Stomach (tissue), 9 donors: ENCODE results near the gene LILRB4. TPM values are rescaled to one million over a fixed set of nuclear protein-coding genes. Genes with fewer than 3 reads are reported as not detected.
"Not testable (repeated sequence)": the region's sequence is repeated elsewhere in the genome, so short reads cannot be mapped to it uniquely, and the experiment has no call there.

Experiments
- DNase-seq, 2 donors: peaks; one replicate each; pipeline versions ENCODE4 v3.0.0 to v3.0.0-alpha.2; 2013 to 2019
- H3K27ac ChIP-seq, 5 donors: fragments of 200-600 bp in 4 of 5; sonication (generic) in 4 of 5; one replicate each; pipeline ENCODE4 v1.5.1; 2013 to 2019; ENCODE audit warnings: mild to moderate bottlenecking in 1 of 5, moderate library complexity in 1 of 5
- H3K27me3 ChIP-seq, 3 donors: fragments of 200-600 bp; sonication (generic); one replicate each; pipeline ENCODE4 v1.5.1; 2017 to 2019; ENCODE audit warnings: mixed run types in 1 of 3
- H3K36me3 ChIP-seq, 4 donors: fragments of 200-600 bp; sonication (generic); 1 replicate in 3 of 4; 2 replicates in 1 of 4; pipeline ENCODE4 v1.5.1; 2016 to 2019
- H3K4me1 ChIP-seq, 4 donors: fragments of 200-600 bp; sonication (generic); one replicate each; pipeline ENCODE4 v1.5.1; 2016 to 2019
- H3K4me3 ChIP-seq, 4 donors: fragments of 200-600 bp; sonication (generic) in 3 of 4; one replicate each; pipeline ENCODE4 v1.5.1; 2016 to 2019; ENCODE audit warnings: mild to moderate bottlenecking in 1 of 4
- H3K9me3 ChIP-seq, 4 donors: fragments of 200-600 bp; sonication (generic); one replicate each; pipeline ENCODE4 v1.5.1; 2016 to 2019
- CTCF ChIP-seq, 7 experiments: fragments of 450-650 bp in 4 of 7; fragments of 200-600 bp in 3 of 7; sonication (generic) in 3 of 7; IDR thresholded peaks; one replicate each; pipeline ENCODE4 v1.5.1; 2016 to 2019; ENCODE audit warnings: antibody characterized with exemption in 7 of 7, control low read depth in 2 of 7, mild to moderate bottlenecking in 1 of 7
- EP300 ChIP-seq: sonication (generic); formaldehyde crosslinking; IDR thresholded peaks from one replicate; pipeline ENCODE4 v1.6.1; 2017; ENCODE audit warnings: antibody characterized with exemption
- POLR2A ChIP-seq, 4 donors: fragments of 450-650 bp; IDR thresholded peaks; one replicate each; pipeline ENCODE4 v1.6.1; 2016; ENCODE audit warnings: antibody characterized with exemption in 4 of 4, control low read depth in 2 of 4, mild to moderate bottlenecking in 1 of 4, moderate library complexity in 1 of 4
- POLR2AphosphoS5 ChIP-seq, 3 donors: sonication (generic); formaldehyde crosslinking; IDR thresholded peaks; one replicate each; pipeline ENCODE4 v1.6.1; 2016; ENCODE audit warnings: antibody characterized with exemption in 3 of 3
- WGBS, 5 donors: extraction: QIAGEN DNeasy Blood & Tissue Kit in 3 of 5; methylation state at CpG; one replicate each; pipeline versions ENCODE4 v1.1.5 to v1.1.7; 2013 to 2018; 5-methylcytosine and 5-hydroxymethylcytosine counted together
- intact Hi-C: fragments of 100-400 bp; cut with DNase I; formaldehyde crosslinking; loops from one replicate; pipeline ENCODE4 v1.15.1; 2023; ENCODE audit warnings: low total_unique reads
- polyA plus RNA-seq, 3 donors: library from polyadenylated mRNA; stranded (reverse); fragments of 200-250 nt; gene quantifications; one replicate each; pipeline ENCODE4 v1.2.3, GENCODE V29; 2013
- total RNA-seq, 5 donors: library from RNA; depleted of rRNA; stranded (reverse); fragments of >200 nt; gene quantifications; one replicate each; pipeline versions ENCODE4 v1.1.0 to v1.2.3, GENCODE V29; 2014 to 2016
- donor health status: healthy with polysubstance abuse.
- donor health status: Bipolar disorder and iron deficiency.
- donor health status: healthy.

Gene LILRB4
- total and polyA plus RNA-seq, 8 donors = 0.61 to 12.2 (median 0.91) TPM; not detected in 2

GRCh38 chr19:54692298-54692615 lies 29.5 kb downstream of the LILRB4 start:
- Histone ChIP-seq H3K27me3 (peaks cover 0 to 56% (median 5%) of the 10 kb centered on the region in 3 donors), H3K4me1 (no peaks in the 10 kb centered on the region), H3K9me3 (peaks cover 0 to 8% (median 2%) of the 10 kb centered on the region in 4 donors), H3K36me3 (no peaks in the 10 kb centered on the region), H3K27ac (no peak overlapping the region), H3K4me3 (no peak overlapping the region)
- TF ChIP-seq CTCF (IDR thresholded peaks at IDR 0.05) = no peak
- no peak for TF ChIP-seq POLR2A (IDR thresholded peaks at IDR 0.05)
- no peak for TF ChIP-seq EP300
- no peak for TF ChIP-seq POLR2AphosphoS5 (IDR thresholded peaks at IDR 0.05)
- intact Hi-C loops = no loop called here
- DNase-seq = no peak
- 60 to 69% (median 64%) methylated on average over 4 of the region's 4 CpGs for WGBS, 5 donors

- peaks cover 0 to 8% (median 2%) of the 10 kb centered on the region in 4 donors for H3K9me3 ChIP-seq
- H3K27ac ChIP-seq = no peak overlapping the region
- intact Hi-C loops = no loop called here
- WGBS, 5 donors = 70 to 89% (median 80%) methylated on average over 5 of the region's 5 CpGs
- no peaks in the 10 kb centered on the region for H3K36me3 ChIP-seq
- no peaks in the 10 kb centered on the region for H3K4me1 ChIP-seq
- H3K27me3 ChIP-seq = peaks cover 0 to 65% (median 5%) of the 10 kb centered on the region in 3 donors
- H3K4me3 ChIP-seq = no peak overlapping the region
- DNase-seq = no peak
- no peak for TF ChIP-seq EP300
- no peak for TF ChIP-seq POLR2A (IDR thresholded peaks at IDR 0.05)
- no peak for TF ChIP-seq CTCF (IDR thresholded peaks at IDR 0.05)
- no peak for TF ChIP-seq POLR2AphosphoS5 (IDR thresholded peaks at IDR 0.05)
These were observed 31.9 kb downstream of the LILRB4 start for GRCh38 chr19:54694648-54695047.

DNA sequence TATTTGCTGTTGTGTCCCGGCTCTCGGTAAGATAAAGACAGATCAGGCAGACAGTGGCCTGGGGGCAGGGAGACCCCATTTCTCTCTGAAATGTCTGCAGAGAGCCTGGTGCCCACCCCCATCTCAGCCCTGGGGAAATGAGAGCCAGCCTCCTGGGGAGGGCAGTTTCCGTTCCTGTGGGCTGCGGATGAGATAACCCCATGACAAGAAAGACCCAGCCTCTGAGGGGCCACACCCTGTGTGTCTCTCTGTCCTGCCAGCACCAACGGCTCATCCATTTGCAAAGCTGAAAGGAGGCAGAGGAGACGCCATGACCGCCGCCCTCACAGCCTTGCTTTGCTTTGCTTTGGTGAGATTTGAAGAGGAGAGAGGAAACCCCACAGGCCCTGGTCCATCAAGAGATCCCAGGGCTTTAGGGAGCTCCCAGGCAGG lies 33.3 kb downstream of the LILRB4 start:
- DNase-seq = no peak
- TF ChIP-seq POLR2AphosphoS5 (IDR thresholded peaks at IDR 0.05) (no peak), EP300 (no peak), CTCF (IDR thresholded peaks at IDR 0.05) (no peak)
- H3K36me3 ChIP-seq = no peaks in the 10 kb centered on the region
- peaks cover 0 to 54% (median 5%) of the 10 kb centered on the region in 3 donors for H3K27me3 ChIP-seq
- no peaks in the 10 kb centered on the region for H3K4me1 ChIP-seq
- intact Hi-C loops = no loop called here
- WGBS, 5 donors = 61 to 71% (median 64%) methylated on average over 8 of the region's 8 CpGs
- peaks cover 0 to 8% (median 2%) of the 10 kb centered on the region in 4 donors for H3K9me3 ChIP-seq
- no peak overlapping the region for H3K27ac ChIP-seq
- H3K4me3 ChIP-seq = no peak overlapping the region

DNA sequence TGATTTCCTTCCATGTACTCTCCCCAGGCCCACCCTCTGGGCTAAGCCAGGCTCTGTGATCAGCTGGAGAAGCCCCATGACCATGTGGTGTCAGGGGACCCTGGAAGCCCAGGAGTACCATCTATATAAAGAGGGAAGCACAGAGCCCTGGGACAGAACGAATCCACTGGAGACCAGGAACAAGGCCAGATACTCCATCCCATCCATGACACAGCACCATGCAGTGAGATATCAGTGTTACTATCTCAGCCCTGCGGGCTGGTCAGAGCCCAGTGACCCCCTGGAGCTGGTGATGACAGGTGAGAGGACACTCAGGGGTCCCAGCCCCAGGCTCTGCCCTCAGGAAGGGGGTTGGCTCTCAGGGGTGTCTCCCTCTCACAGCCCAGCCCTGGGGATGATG lies 34.0 kb downstream of the LILRB4 start:
- peaks cover 0 to 50% (median 0%) of the 10 kb centered on the region in 3 donors for H3K27me3 ChIP-seq
- intact Hi-C loops = no loop called here
- H3K36me3 ChIP-seq = no peaks in the 10 kb centered on the region
- H3K27ac ChIP-seq = no peak overlapping the region
- H3K4me1 ChIP-seq = no peaks in the 10 kb centered on the region
- TF ChIP-seq CTCF (IDR thresholded peaks at IDR 0.05) = no peak
- no peak for TF ChIP-seq POLR2A (IDR thresholded peaks at IDR 0.05)
- TF ChIP-seq EP300 = no peak
- TF ChIP-seq POLR2AphosphoS5 (IDR thresholded peaks at IDR 0.05) = no peak
- no peak for DNase-seq
- H3K9me3 ChIP-seq = peaks cover 0 to 8% (median 2%) of the 10 kb centered on the region in 4 donors
- no peak overlapping the region for H3K4me3 ChIP-seq
- 29 to 42% (median 32%) methylated on average over 2 of the region's 2 CpGs for WGBS, 5 donors

DNA sequence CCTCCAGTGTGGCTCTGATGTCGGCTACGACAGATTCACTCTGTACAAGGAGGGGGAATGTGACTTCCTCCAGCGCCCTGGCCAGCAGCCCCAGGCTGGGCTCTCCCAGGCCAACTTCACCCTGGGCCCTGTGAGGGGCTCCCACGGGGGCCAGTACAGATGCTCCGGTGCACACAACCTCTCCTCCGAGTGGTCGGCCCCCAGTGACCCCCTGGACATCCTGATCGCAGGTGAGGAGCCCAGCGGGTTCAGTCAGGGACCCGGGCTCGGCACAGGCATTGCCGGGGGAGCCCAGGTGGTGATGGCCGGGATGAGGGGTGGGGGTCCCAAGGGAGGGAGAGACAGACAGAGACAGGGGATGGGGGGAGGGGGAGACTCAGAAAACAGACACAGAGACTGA lies 34.9 kb downstream of the LILRB4 start:
- H3K27me3 ChIP-seq = peaks cover 0 to 46% (median 0%) of the 10 kb centered on the region in 3 donors
- H3K27ac ChIP-seq, DNase-seq, H3K36me3 ChIP-seq, H3K9me3 ChIP-seq, H3K4me3 ChIP-seq, intact Hi-C loops, H3K4me1 ChIP-seq: not testable (repeated sequence)
- WGBS, 5 donors = 60 to 85% (median 80%) methylated on average over 1 to 13 of the region's 13 CpGs
